ENCODE data around the gene ZSCAN26.

ZSCAN26 gene

DNA sequence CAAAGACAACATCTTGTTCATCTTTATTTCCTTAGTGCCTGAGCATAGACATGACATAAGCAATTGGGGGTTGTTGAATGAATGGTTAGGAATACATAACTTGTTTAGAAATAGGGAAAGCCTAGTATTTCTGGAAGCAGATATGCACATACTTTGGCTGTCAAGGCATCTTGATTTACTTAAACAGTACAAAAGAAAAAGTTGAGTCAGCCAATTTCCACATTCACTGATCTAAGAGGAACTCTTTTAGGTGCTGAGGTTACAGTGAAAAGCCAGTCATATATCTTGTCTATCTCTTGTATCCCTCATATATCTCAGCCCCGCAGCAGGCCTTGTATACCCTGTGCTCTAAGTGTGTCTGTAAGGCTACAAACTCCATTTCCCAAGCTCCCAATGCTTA is 26.5 kb upstream of the ZSCAN26 start:
- Histone ChIP-seq H2BK12ac (ENCODE audit: low read length) (no peak overlapping the region), H4K8ac (ENCODE audit: low read depth, low read length) (no peak overlapping the region), H3K23ac (ENCODE audit: low read depth, low read length, poor library complexity) (no peak overlapping the region), H3K4me3 (ENCODE audit: low read length in 2 of 2) (no peak overlapping the region), H2BK5ac (ENCODE audit: low read length) (no peak overlapping the region), H3K9ac (ENCODE audit: low read depth, low read length, poor library complexity) (no peak overlapping the region), H3K79me1 (ENCODE audit: low read depth, low read length) (no peaks in the 10 kb centered on the region), H3K9me3 (replicated peaks in 1 of 2; ENCODE audit: control insufficient read depth in 2 of 2, insufficient read depth in 1 of 2, low read depth in 1 of 2, low read length in 2 of 2) (peaks cover 0 to 8% of the 10 kb centered on the region in 2 donors), H3K14ac (ENCODE audit: low read length) (no peak overlapping the region), H3K4ac (ENCODE audit: low read length) (no peak overlapping the region), H3K27me3 (ENCODE audit: control insufficient read depth in 3 of 3, insufficient read depth in 3 of 3, low read depth in 1 of 3, low read length in 3 of 3) (no peaks in the 10 kb centered on the region), H4K91ac (ENCODE audit: low read depth, low read length, poor library complexity) (no peak overlapping the region), H3K27ac (replicated peaks; ENCODE audit: low read length) (no peak overlapping the region), H2AFZ (ENCODE audit: low read length) (no peak overlapping the region), H3K4me1 (ENCODE audit: control insufficient read depth in 2 of 2, insufficient read depth in 1 of 2, low read depth in 1 of 2, low read length in 2 of 2) (peaks cover 0 to 1% of the 10 kb centered on the region in 2 donors), H3K4me2 (ENCODE audit: insufficient read depth, low read length, poor library complexity, severe bottlenecking) (no peak overlapping the region), H2BK15ac (ENCODE audit: low read length) (no peak overlapping the region), H2AK5ac (ENCODE audit: low read depth, low read length) (no peak overlapping the region), H3K36me3 (replicated peaks in 1 of 2; ENCODE audit: control insufficient read depth in 2 of 2, insufficient read depth in 2 of 2, low read length in 2 of 2) (peaks cover 13 to 47% of the 10 kb centered on the region in 2 donors), H3K18ac (ENCODE audit: low read length) (no peak overlapping the region), H2BK120ac (ENCODE audit: low read depth, low read length) (no peak overlapping the region)
- DNase-seq (ENCODE audit: low spot score): no peak
- no CpG with 5 or more reads among the region's 1 CpG for WGBS, 2 donors (ENCODE audit: extremely low coverage in 2 of 2, insufficient read length in 2 of 2, insufficient replicate concordance in 1 of 2)

DNA sequence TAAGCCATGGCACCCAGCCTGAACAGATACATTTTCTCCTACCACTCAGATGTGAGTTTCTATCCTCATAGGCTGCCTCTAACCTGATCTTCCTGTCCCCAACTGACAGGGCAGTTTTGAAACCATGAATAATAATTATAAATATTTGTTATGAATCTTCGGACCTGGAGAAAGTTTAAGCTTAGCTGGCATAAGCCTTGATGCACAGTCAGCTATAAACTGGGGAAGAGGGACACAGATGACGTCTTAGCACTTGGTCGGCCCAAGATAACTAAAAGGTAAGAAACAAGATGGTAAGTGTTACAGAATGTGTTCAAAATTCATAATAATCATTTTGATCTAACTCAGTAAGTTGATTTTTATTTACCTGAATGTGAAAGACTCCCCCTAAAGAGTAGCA is 23.0 kb upstream of the ZSCAN26 start:
- no peak overlapping the region for H3K4me3 ChIP-seq (ENCODE audit: low read length in 2 of 2)
- no peak overlapping the region for H3K4ac ChIP-seq (ENCODE audit: low read length)
- DNase-seq (ENCODE audit: low spot score): no peak
- no peak overlapping the region for H2BK5ac ChIP-seq (ENCODE audit: low read length)
- H4K8ac ChIP-seq (ENCODE audit: low read depth, low read length): no peak overlapping the region
- no peak overlapping the region for H2BK12ac ChIP-seq (ENCODE audit: low read length)
- H3K14ac ChIP-seq (ENCODE audit: low read length): no peak overlapping the region
- H2AFZ ChIP-seq (ENCODE audit: low read length): no peak overlapping the region
- H3K23ac ChIP-seq (ENCODE audit: low read depth, low read length, poor library complexity): no peak overlapping the region
- no peak overlapping the region for H3K4me2 ChIP-seq (ENCODE audit: insufficient read depth, low read length, poor library complexity, severe bottlenecking)
- no peak overlapping the region for H3K27ac ChIP-seq (replicated peaks; ENCODE audit: low read length)
- no peak overlapping the region for H4K91ac ChIP-seq (ENCODE audit: low read depth, low read length, poor library complexity)
- H2BK15ac ChIP-seq (ENCODE audit: low read length): no peak overlapping the region
- no CpG with 5 or more reads among the region's 3 CpGs for WGBS, 2 donors (ENCODE audit: extremely low coverage in 2 of 2, insufficient read length in 2 of 2, insufficient replicate concordance in 1 of 2)
- no peak overlapping the region for H2BK120ac ChIP-seq (ENCODE audit: low read depth, low read length)
- peaks cover 26 to 55% of the 10 kb centered on the region in 2 donors for H3K36me3 ChIP-seq (replicated peaks in 1 of 2; ENCODE audit: control insufficient read depth in 2 of 2, insufficient read depth in 2 of 2, low read length in 2 of 2)
- H2AK5ac ChIP-seq (ENCODE audit: low read depth, low read length): no peak overlapping the region
- H3K27me3 ChIP-seq (ENCODE audit: control insufficient read depth in 3 of 3, insufficient read depth in 3 of 3, low read depth in 1 of 3, low read length in 3 of 3): no peaks in the 10 kb centered on the region
- no peaks in the 10 kb centered on the region for H3K79me1 ChIP-seq (ENCODE audit: low read depth, low read length)
- H3K18ac ChIP-seq (ENCODE audit: low read length): no peak overlapping the region
- no peak overlapping the region for H3K9ac ChIP-seq (ENCODE audit: low read depth, low read length, poor library complexity)
- no peaks in the 10 kb centered on the region for H3K9me3 ChIP-seq (replicated peaks in 1 of 2; ENCODE audit: control insufficient read depth in 2 of 2, insufficient read depth in 1 of 2, low read depth in 1 of 2, low read length in 2 of 2)
- no peaks in the 10 kb centered on the region for H3K4me1 ChIP-seq (ENCODE audit: control insufficient read depth in 2 of 2, insufficient read depth in 1 of 2, low read depth in 1 of 2, low read length in 2 of 2)

DNA sequence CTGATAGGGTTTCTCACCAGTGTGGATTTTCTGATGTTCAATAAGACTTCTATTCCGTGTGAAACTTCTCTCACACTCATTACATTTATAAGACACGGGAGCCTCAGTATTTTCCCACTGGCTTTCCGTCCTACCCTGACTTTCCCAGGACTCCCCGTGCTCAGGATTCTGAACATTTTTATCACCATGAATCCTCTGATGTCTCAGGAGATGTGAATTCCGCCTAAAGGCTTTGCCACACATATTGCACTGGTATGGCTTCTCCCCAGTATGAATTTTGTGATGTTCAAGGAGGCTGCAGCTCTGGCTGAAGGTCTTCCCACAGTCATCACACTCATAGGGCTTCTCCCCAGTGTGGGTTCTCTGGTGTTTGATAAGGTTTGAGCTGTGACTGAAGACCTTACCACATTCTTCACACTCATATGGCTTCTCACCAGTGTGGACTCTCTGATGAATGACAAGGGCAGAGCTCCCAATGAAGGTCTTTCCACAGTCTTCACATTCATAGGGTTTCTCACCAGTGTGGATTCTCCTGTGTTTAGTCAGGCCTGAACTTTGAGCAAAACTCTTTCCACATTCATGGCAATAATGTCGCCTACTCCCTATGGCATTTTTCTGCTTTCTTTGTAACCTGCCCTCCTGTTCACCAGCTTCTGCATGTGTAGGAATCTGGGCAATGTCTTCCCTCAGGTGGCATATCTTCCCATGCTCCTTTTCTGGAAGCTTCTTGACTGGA is 21.6 kb upstream of the ZSCAN26 start:
- no peak overlapping the region for H3K4ac ChIP-seq (ENCODE audit: low read length)
- H2BK5ac ChIP-seq (ENCODE audit: low read length): no peak overlapping the region
- no peak overlapping the region for H4K8ac ChIP-seq (ENCODE audit: low read depth, low read length)
- H3K9me3 ChIP-seq (replicated peaks in 1 of 2; ENCODE audit: control insufficient read depth in 2 of 2, insufficient read depth in 1 of 2, low read depth in 1 of 2, low read length in 2 of 2): no peaks in the 10 kb centered on the region
- WGBS, 2 donors (ENCODE audit: extremely low coverage in 2 of 2, insufficient read length in 2 of 2, insufficient replicate concordance in 1 of 2): no CpG with 5 or more reads among the region's 6 CpGs
- no peak overlapping the region for H2AFZ ChIP-seq (ENCODE audit: low read length)
- H3K27me3 ChIP-seq (ENCODE audit: control insufficient read depth in 3 of 3, insufficient read depth in 3 of 3, low read depth in 1 of 3, low read length in 3 of 3): no peaks in the 10 kb centered on the region
- no peak overlapping the region for H3K18ac ChIP-seq (ENCODE audit: low read length)
- H3K27ac ChIP-seq (replicated peaks; ENCODE audit: low read length): no peak overlapping the region
- H4K91ac ChIP-seq (ENCODE audit: low read depth, low read length, poor library complexity): no peak overlapping the region
- no peak overlapping the region for H3K23ac ChIP-seq (ENCODE audit: low read depth, low read length, poor library complexity)
- H3K4me2 ChIP-seq (ENCODE audit: insufficient read depth, low read length, poor library complexity, severe bottlenecking): no peak overlapping the region
- no peaks in the 10 kb centered on the region for H3K4me1 ChIP-seq (ENCODE audit: control insufficient read depth in 2 of 2, insufficient read depth in 1 of 2, low read depth in 1 of 2, low read length in 2 of 2)
- H2BK15ac ChIP-seq (ENCODE audit: low read length): no peak overlapping the region
- no peak overlapping the region for H2BK12ac ChIP-seq (ENCODE audit: low read length)
- H3K4me3 ChIP-seq (ENCODE audit: low read length in 2 of 2): no peak overlapping the region
- no peak overlapping the region for H3K9ac ChIP-seq (ENCODE audit: low read depth, low read length, poor library complexity)
- peaks cover 26 to 61% of the 10 kb centered on the region in 2 donors for H3K36me3 ChIP-seq (replicated peaks in 1 of 2; ENCODE audit: control insufficient read depth in 2 of 2, insufficient read depth in 2 of 2, low read length in 2 of 2)
- no peak overlapping the region for H2BK120ac ChIP-seq (ENCODE audit: low read depth, low read length)
- DNase-seq (ENCODE audit: low spot score): no peak
- H2AK5ac ChIP-seq (ENCODE audit: low read depth, low read length): no peak overlapping the region
- no peak overlapping the region for H3K14ac ChIP-seq (ENCODE audit: low read length)
- H3K79me1 ChIP-seq (ENCODE audit: low read depth, low read length): no peaks in the 10 kb centered on the region

DNA sequence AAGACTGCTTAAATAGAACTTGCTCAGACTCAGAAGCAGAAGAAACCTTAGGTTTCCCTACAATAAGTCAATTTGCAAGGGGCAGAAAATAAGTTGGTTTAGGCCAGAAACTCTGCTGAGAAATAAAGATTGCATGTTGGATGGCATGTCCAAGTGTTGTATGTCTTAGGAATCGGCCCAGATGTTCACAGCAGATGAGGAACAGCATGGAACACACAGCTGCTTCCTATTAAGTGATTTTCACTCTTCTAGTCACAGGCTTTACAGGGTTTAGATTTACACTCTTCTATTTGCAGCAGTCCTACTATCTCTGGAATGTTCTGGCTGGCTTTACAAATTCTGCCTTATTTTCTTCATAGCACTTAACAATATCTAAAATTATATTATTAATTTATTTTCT is 18.0 kb upstream of the ZSCAN26 start:
- Histone ChIP-seq H3K27ac (replicated peaks; ENCODE audit: low read length) (no peak overlapping the region), H2BK5ac (ENCODE audit: low read length) (no peak overlapping the region), H3K9me3 (replicated peaks in 1 of 2; ENCODE audit: control insufficient read depth in 2 of 2, insufficient read depth in 1 of 2, low read depth in 1 of 2, low read length in 2 of 2) (no peaks in the 10 kb centered on the region), H2BK12ac (ENCODE audit: low read length) (no peak overlapping the region), H3K4me3 (ENCODE audit: low read length in 2 of 2) (no peak overlapping the region), H4K91ac (ENCODE audit: low read depth, low read length, poor library complexity) (no peak overlapping the region), H2BK120ac (ENCODE audit: low read depth, low read length) (no peak overlapping the region), H3K27me3 (ENCODE audit: control insufficient read depth in 3 of 3, insufficient read depth in 3 of 3, low read depth in 1 of 3, low read length in 3 of 3) (no peaks in the 10 kb centered on the region), H2BK15ac (ENCODE audit: low read length) (no peak overlapping the region), H3K36me3 (replicated peaks in 1 of 2; ENCODE audit: control insufficient read depth in 2 of 2, insufficient read depth in 2 of 2, low read length in 2 of 2) (peaks cover 26 to 55% of the 10 kb centered on the region in 2 donors), H3K4me2 (ENCODE audit: insufficient read depth, low read length, poor library complexity, severe bottlenecking) (no peak overlapping the region), H3K14ac (ENCODE audit: low read length) (no peak overlapping the region), H4K8ac (ENCODE audit: low read depth, low read length) (no peak overlapping the region), H3K9ac (ENCODE audit: low read depth, low read length, poor library complexity) (no peak overlapping the region), H3K18ac (ENCODE audit: low read length) (no peak overlapping the region), H3K4ac (ENCODE audit: low read length) (no peak overlapping the region), H3K23ac (ENCODE audit: low read depth, low read length, poor library complexity) (no peak overlapping the region), H2AK5ac (ENCODE audit: low read depth, low read length) (no peak overlapping the region), H3K4me1 (ENCODE audit: control insufficient read depth in 2 of 2, insufficient read depth in 1 of 2, low read depth in 1 of 2, low read length in 2 of 2) (peaks cover 3 to 5% of the 10 kb centered on the region in 2 donors), H2AFZ (ENCODE audit: low read length) (no peak overlapping the region), H3K79me1 (ENCODE audit: low read depth, low read length) (no peaks in the 10 kb centered on the region)
- no CpG with 5 or more reads among the region's 1 CpG for whole genome bisulfite sequencing, 2 donors (ENCODE audit: extremely low coverage in 2 of 2, insufficient read length in 2 of 2, insufficient replicate concordance in 1 of 2)
- DNase-seq (ENCODE audit: low spot score): no peak

Data from neuronal stem cell (in vitro differentiated cells).